ENCODE measurements around the gene SURF4. TPM values are rescaled to one million over a fixed set of nuclear protein-coding genes. Genes with fewer than 3 reads are reported as not detected.

SURF4 gene
- polyA plus RNA-seq, 1 experiment, result 401 TPM

GRCh38 chr9:133348718-133349573 is 26.9 kb downstream of the SURF4 start:
- CTCF ChIA-PET, result interaction anchor here (1.2 kb wide), 1 partner anchor 25 kb away, joined by 3 read pairs; no protein-coding TSS in a partner anchor
- TF ChIP-seq CTCF (IDR thresholded peaks at IDR 0.05; ENCODE audit: insufficient read depth, low read depth, low read length), result no peak
- H3K36me3 ChIP-seq (ENCODE audit: control insufficient read depth, insufficient read depth, low read length), result peaks cover 45% of the 10 kb centered on the region
- H3K4me3 ChIP-seq (ENCODE audit: low read depth, low read length), result peak overlapping the region; percentile 99
- POLR2A ChIA-PET, result no interaction called here
- no peaks in the 10 kb centered on the region for H3K27me3 ChIP-seq (ENCODE audit: control insufficient read depth, insufficient read depth, low read length)
- no peak for DNase-seq (ENCODE audit: low read depth)

- POLR2A ChIA-PET, result interaction anchor here (0.6 to 1.0 kb wide), 4 partner anchors 13 to 318 kb away, joined by 3 to 8 read pairs (median 4); partner anchors contain the start of gene SURF6
- no peaks in the 10 kb centered on the region for H3K27me3 ChIP-seq (ENCODE audit: control insufficient read depth, insufficient read depth, low read length)
- H3K4me3 ChIP-seq (ENCODE audit: low read depth, low read length), result peak within 1 kb of the TSS; percentile 99
- CTCF ChIA-PET, result no interaction called here
- H3K36me3 ChIP-seq (ENCODE audit: control insufficient read depth, insufficient read depth, low read length), result peaks cover 51% of the 10 kb centered on the region
- no peak for TF ChIP-seq CTCF (IDR thresholded peaks at IDR 0.05; ENCODE audit: insufficient read depth, low read depth, low read length)
- DNase-seq (ENCODE audit: low read depth), result peak; percentile 87
Measured at GRCh38 chr9:133347985-133348717, 27.7 kb downstream of the SURF4 start, which contains the start of the genes MED22 and RPL7A. Gene MED22, minus strand, starts transcription at chr9:133348131. Its CDS starts 1,469 bp downstream, at chr9:133346662. Gene RPL7A, plus strand, starts transcription at chr9:133348218. Its CDS starts 26 bp downstream, at chr9:133348244.

- no peak for TF ChIP-seq CTCF (IDR thresholded peaks at IDR 0.05; ENCODE audit: insufficient read depth, low read depth, low read length)
- POLR2A ChIA-PET, result interaction anchor here (0.6 to 1.0 kb wide), 4 partner anchors 12 to 317 kb away, joined by 3 to 8 read pairs (median 4); partner anchors contain the start of gene SURF6
- Histone ChIP-seq H3K4me3 (ENCODE audit: low read depth, low read length) (peak overlapping the region; percentile 99), H3K27me3 (ENCODE audit: control insufficient read depth, insufficient read depth, low read length) (no peaks in the 10 kb centered on the region), H3K36me3 (ENCODE audit: control insufficient read depth, insufficient read depth, low read length) (peaks cover 52% of the 10 kb centered on the region)
- DNase-seq (ENCODE audit: low read depth), result no peak
- CTCF ChIA-PET, result no interaction called here
Measured at GRCh38 chr9:133347515-133347984, 28.3 kb downstream of the SURF4 start.

GRCh38 chr9:133346021-133346785 is 29.7 kb downstream of the SURF4 start:
- ChIA-PET POLR2A (no interaction called here), CTCF (no interaction called here)
- Histone ChIP-seq H3K27me3 (ENCODE audit: control insufficient read depth, insufficient read depth, low read length) (no peaks in the 10 kb centered on the region), H3K4me3 (ENCODE audit: low read depth, low read length) (peak overlapping the region; percentile 99), H3K36me3 (ENCODE audit: control insufficient read depth, insufficient read depth, low read length) (peaks cover 53% of the 10 kb centered on the region)
- TF ChIP-seq CTCF (IDR thresholded peaks at IDR 0.05; ENCODE audit: insufficient read depth, low read depth, low read length), result no peak
- DNase-seq (ENCODE audit: low read depth), result no peak
